H1 (cell line): ENCODE data around the gene SENP3. TPM values are rescaled to one million over a fixed set of nuclear protein-coding genes. Genes with fewer than 3 reads are reported as not detected.

Source experiments
- RAD21 ChIP-seq, 2 experiments: IDR thresholded peaks in 1 of 2; conservative IDR thresholded peaks in 1 of 2; 2 replicates each; pipeline ENCODE4 v1.6.1; 2011; ENCODE audit warnings: low read depth in 2 of 2, low read length in 2 of 2, improper control_type of control experiment in 1 of 2, inconsistent platforms in 1 of 2, mild to moderate bottlenecking in 1 of 2, moderate library complexity in 1 of 2
- polyA plus RNA-seq, 7 experiments: library from polyadenylated mRNA; depleted of rRNA in 3 of 7; stranded (reverse) in 5 of 7; unstranded in 2 of 7; fragments of >200 nt in 5 of 7; fragments of 200-250 nt in 2 of 7; gene quantifications; 1 replicate in 5 of 7; 2 replicates in 1 of 7; 4 replicates in 1 of 7; pipeline versions ENCODE4 v1.2.1 to v1.2.3, GENCODE V29; 2011 to 2013; ENCODE audit warnings: missing spikeins in 2 of 7, mixed read lengths in 2 of 7
- total RNA-seq: library from RNA; stranded (reverse); fragmentation: NEBNext Ultra II Directional; extraction: Animal tissue kit (Norgen Biotek cat#: 25700); gene quantifications from 2 replicates; pipeline ENCODE4 v1.2.1, GENCODE V29; 2021

The SENP3 gene
- total and polyA plus RNA-seq, 2 of the 8 experiments (the other 6 are each of a cell fraction or from before 2014, with no cell fraction given): 86.2 to 129 TPM

DNA sequence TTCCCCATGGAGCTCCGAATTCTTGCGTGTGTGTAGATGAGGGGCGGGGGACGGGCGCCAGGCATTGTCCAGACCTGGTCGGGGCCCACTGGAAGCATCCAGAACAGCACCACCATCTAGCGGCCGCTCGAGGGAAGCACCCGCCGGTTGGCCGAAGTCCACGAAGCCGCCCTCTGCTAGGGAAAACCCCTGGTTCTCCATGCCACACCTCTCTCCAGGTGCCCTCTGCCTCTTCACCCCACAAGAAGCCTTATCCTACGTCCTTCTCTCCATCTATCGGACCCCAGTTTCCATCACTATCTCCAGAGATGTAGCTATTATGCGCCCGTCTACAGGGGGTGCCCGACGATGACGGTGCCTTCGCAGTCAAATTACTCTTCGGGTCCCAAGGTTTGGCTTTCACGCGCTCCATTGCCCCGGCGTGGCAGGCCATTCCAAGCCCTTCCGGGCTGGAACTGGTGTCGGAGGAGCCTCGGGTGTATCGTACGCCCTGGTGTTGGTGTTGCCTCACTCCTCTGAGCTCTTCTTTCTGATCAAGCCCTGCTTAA lies 617 bp upstream of the SENP3 start (continued):
- TF ChIP-seq RAD21 (IDR thresholded peaks at IDR 0.05 in 1 of 2, conservative IDR thresholded peaks at IDR 0.05 in 1 of 2; ENCODE audit: low read depth in 2 of 2, low read length in 2 of 2): peak; percentile 83 to 88
